ENCODE results near the gene MX2.

The MX2 gene

GRCh38 chr21:41443562-41443961, 81.7 kb downstream of the MX2 start:
- DNase-seq, result no peak

GRCh38 chr21:41444703-41445464, 83.1 kb downstream of the MX2 start:
- no peak for DNase-seq

GRCh38 chr21:41445465-41445862, 83.6 kb downstream of the MX2 start:
- no peak for DNase-seq

GRCh38 chr21:41446586-41446985, 84.8 kb downstream of the MX2 start:
- DNase-seq, result no peak

- no peak for DNase-seq
Measured at GRCh38 chr21:41447356-41447755, 85.5 kb downstream of the MX2 start.

GRCh38 chr21:41449613-41450012, 87.8 kb downstream of the MX2 start:
- no peak for DNase-seq

- no peak for DNase-seq
Measured at GRCh38 chr21:41451753-41452676, 90.2 kb downstream of the MX2 start.

- DNase-seq, result no peak
Measured at GRCh38 chr21:41453198-41453597, 91.4 kb downstream of the MX2 start.

GRCh38 chr21:41453761-41454160, 91.9 kb downstream of the MX2 start:
- DNase-seq, result no peak

- no peak for DNase-seq
Measured at GRCh38 chr21:41458121-41458520, 96.3 kb downstream of the MX2 start.

GRCh38 chr21:41458559-41458958, 96.7 kb downstream of the MX2 start:
- no peak for DNase-seq

All from central memory CD4-positive, alpha-beta T cell (primary cell).